ENCODE results near the gene CR2.

CR2 gene

GRCh38 chr1:207454046-207454964 is at the start of gene CR2:
TSS of gene CR2 (plus strand) at chr1:207454328. CDS start at chr1:207454419, 91 bp downstream.
- TF ChIP-seq ZNF8 (CRISPR knock-in tag; IDR thresholded peaks at IDR 0.05) (no peak), PATZ1 (CRISPR knock-in tag; IDR thresholded peaks at IDR 0.05; ENCODE audit: borderline replicate concordance) (no peak), PPARA (CRISPR knock-in tag; IDR thresholded peaks at IDR 0.05; ENCODE audit: borderline replicate concordance) (no peak), CSDC2 (CRISPR knock-in tag; IDR thresholded peaks at IDR 0.05) (no peak), POU6F1 (CRISPR knock-in tag; IDR thresholded peaks at IDR 0.05; ENCODE audit: borderline replicate concordance, low read depth) (no peak), ISL1 (CRISPR knock-in tag; IDR thresholded peaks at IDR 0.05) (no peak), ZNF70 (CRISPR knock-in tag; IDR thresholded peaks at IDR 0.05) (no peak), GLIS3 (CRISPR knock-in tag; IDR thresholded peaks at IDR 0.05) (no peak), ZFP30 (CRISPR knock-in tag; IDR thresholded peaks at IDR 0.05) (no peak), TSHZ2 (CRISPR knock-in tag; IDR thresholded peaks at IDR 0.05) (no peak), CSRNP3 (CRISPR knock-in tag; IDR thresholded peaks at IDR 0.05) (no peak), CREB5 (CRISPR knock-in tag; IDR thresholded peaks at IDR 0.05; ENCODE audit: low read depth) (no peak)
- ATAC-seq: peak; percentile 72

DNA sequence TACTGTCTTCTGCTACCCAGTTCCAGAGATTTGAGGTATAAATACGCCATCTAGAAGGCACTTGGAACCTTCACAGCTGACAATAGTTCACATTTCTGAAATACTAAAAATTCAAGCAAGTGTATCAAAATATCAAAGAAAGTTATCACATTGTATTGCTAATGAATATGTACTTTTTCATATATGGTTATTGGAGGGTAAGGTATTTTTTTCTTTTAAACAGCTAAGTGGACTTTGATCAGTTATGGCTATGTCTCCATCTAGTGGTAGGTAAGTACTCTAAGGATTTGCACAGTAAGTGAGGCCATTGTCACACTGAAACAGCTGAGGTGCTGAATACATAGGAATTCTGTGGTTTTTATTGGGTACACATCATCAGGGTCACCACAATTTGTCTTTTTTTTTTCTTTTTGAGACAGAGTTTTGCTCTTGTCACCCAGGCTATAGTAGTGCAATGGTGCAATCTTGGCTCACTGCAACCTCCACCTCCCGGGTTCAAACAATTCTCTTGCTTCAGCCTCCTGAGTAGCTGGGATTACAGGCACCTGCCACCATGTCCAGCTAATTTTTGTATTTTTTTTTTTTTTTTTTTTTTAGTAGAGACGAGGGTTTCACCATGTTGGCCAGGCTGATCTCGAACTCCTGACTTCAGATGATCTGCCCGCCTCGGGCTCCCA is 49.1 kb upstream of the CR2 start:
- ATAC-seq: peak; percentile 98
- TF ChIP-seq RARB (CRISPR knock-in tag; IDR thresholded peaks at IDR 0.05) (no peak), ZC3H10 (CRISPR knock-in tag; IDR thresholded peaks at IDR 0.05) (0 out of 2 replicates have a peak, but pooled peaks have one; percentile 25)

- no peak for ATAC-seq
- no peak for TF ChIP-seq GLIS3 (CRISPR knock-in tag; IDR thresholded peaks at IDR 0.05)
- TF ChIP-seq ZFP30 (CRISPR knock-in tag; IDR thresholded peaks at IDR 0.05): no peak
- TF ChIP-seq CREB5 (CRISPR knock-in tag; IDR thresholded peaks at IDR 0.05; ENCODE audit: low read depth): no peak
- TF ChIP-seq TOX (CRISPR knock-in tag; IDR thresholded peaks at IDR 0.05; ENCODE audit: borderline replicate concordance): no peak
- TF ChIP-seq ZNF70 (CRISPR knock-in tag; IDR thresholded peaks at IDR 0.05): no peak
- TF ChIP-seq ZNF8 (CRISPR knock-in tag; IDR thresholded peaks at IDR 0.05): no peak
- no peak for TF ChIP-seq TSHZ2 (CRISPR knock-in tag; IDR thresholded peaks at IDR 0.05)
- no peak for TF ChIP-seq ESRRG (CRISPR knock-in tag; IDR thresholded peaks at IDR 0.05)
- no peak for TF ChIP-seq ZNF565 (CRISPR knock-in tag; conservative IDR thresholded peaks at IDR 0.05; ENCODE audit: low read depth)
- no peak for TF ChIP-seq SNAI2 (CRISPR knock-in tag; IDR thresholded peaks at IDR 0.05)
- TF ChIP-seq CSRNP3 (CRISPR knock-in tag; IDR thresholded peaks at IDR 0.05): no peak
- no peak for TF ChIP-seq CSDC2 (CRISPR knock-in tag; IDR thresholded peaks at IDR 0.05)
Observed at GRCh38 chr1:207405814-207406213, 48.3 kb upstream of the CR2 start.
